NCI-H1436 treated with DMSO at 0.1 percent for 48 hours (cell line): Measurements from ENCODE around the gene TNNT3.
"Not testable (repeated sequence)": the region's sequence is repeated elsewhere in the genome, so short reads cannot be mapped to it uniquely, and the experiment has no call there.

Experiments used
- DNase-seq: peaks from one replicate; lab custom pipeline; 2025; lab: John Stamatoyannopoulos, UW

The TNNT3 gene

DNA sequence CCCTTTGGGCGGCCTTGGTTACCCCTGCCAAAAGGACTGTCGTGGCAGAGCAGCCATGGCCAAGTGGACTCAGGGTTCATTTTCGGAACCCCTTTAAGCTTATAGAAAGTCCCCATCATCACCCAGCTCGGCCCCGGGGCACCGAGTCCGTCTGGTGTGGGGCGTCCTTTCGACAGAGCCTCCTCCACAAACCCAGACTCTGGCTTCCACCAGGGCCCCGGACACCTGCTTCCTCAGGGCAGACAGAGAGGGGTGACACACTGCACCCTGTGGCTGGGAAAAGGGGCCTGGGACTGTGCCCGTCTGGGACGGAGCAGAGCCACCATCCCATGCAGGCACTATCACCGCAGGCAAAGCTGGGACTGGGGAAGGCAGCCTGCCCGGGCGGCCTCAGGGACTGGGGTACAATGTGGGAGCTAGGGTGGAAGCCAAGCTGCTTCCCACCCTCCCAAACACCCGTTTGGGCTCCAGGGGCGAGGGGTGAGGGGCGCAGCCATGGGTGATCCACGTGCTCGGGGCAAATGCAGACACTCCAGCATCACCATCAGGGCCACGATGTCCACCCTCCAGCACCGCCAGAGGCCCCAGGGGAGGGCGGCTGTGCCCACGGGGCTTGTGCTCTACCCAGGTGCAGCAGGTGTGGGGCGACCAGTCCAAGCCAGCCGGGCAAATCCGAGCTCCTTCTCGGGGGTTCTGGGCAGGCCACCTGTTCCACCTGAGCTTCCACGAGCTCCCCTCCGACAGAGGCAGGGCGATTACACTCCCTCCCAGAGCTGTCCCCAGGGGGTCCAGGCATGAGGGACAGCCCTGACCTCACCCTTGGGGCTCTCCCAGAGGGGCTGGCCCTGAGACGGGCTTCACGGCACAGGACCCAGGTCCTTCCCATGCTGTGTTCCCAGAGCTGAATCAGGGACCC lies 15.9 kb downstream of the TNNT3 start:
- DNase-seq, result no peak

GRCh38 chr11:1936072-1936780 lies 16.7 kb downstream of the TNNT3 start:
- no peak for DNase-seq

DNA sequence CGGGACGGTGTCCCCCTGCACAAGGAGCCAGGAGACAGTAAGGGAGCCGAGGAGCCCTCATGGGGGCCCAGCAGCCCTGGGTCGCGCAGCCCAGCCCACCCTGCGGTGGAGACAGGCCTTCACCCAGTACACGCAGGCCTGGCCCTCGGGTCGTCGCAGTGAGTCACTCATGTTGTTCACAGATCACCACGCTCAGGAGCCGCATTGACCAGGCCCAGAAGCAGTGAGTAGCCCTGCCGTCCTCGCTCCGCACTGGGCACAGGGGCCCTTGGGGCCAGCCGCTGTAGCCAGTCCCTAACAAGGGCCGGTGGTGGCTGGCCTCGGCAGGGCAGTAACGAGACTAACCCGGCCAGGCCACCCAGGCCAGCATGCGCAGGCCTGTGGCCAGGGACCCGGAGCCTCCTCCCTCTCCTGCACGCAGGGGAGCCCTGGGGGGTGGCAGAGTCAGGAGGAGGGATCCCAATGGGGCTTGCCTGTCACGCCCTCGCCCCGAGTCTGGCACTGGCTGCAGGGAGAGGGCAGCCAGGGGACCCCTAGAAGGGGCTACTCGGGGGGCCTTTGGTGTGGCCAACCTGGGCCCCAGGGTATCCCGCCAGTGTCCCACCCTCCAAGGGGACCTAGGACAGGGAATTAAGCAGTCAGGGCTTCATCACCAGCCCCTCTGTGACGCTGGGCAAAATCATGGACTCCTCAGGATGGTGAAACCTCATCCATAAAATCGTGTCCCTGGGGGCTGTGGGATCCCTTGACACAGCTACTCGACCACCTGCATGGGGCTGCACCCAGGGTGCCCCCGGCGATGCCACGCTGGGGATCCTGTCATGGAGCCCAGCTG lies 17.5 kb downstream of the TNNT3 start:
- no peak for DNase-seq

DNA sequence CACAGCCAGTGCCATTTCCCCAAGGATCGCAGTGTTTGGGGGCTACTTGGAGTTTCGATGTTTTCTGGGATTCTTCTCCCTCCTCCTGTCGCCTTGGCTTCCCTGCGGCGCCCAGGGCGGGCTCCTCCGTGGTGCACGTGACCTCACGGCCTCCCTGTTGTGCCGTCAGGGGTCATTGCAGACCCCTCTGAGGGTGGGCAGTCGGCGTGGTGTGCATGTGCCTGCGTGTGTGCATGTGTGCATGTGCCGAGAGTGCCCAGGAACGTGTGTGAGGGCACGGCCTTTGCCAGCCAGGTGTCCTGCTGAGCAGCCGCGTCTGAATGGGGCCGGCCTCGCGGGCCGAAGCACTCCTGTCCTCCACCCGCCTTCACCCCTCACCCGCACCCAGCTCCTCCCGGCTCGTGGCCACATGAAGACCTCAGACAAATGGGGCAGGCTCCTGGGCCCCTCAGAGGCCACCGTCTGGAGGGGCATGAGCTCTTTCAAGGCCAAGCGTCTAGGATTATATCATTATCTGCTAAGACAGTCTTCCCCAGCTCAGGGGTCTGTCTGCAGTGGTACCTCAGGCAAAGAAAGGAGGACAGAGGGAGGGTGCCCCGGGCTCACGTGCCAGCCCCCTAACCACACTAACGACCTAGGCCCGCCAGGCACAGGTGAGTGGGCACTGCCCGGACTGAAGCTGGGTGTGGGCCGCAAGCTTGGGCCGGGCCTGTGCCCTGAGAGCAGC lies 18.3 kb downstream of the TNNT3 start:
- no peak for DNase-seq

- DNase-seq, result no peak
Observed at GRCh38 chr11:1938343-1939005, 19.0 kb downstream of the TNNT3 start.

DNA sequence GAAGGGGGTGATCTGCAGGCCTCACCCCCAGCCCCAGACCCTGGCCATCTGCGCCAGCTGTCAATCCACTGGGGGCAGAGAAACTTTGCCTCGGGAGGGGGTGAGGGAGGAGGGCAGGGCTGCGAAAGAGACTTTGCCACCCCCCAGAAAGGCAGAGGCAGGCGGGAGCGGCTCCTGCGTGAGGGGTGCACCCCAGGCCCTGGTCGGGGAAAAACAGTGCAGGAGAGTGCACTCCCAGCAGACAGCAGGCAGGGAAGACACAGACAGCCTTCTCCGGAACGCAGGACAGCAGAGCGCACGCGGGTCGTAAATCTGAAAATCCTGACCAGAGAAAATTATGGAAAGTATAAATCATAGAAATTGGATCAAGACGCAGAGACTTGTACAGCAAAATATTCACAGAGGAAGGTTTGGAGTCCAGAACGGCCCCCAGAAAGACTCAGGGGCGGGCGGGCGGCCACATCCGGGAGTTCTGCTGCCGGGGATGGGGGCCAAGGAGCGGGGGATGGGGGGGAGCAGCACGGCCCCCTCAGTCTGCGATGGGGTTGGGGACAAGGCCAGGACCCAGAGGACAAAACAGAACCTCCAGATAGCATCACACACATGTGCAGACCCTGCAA lies 19.6 kb downstream of the TNNT3 start:
- no peak for DNase-seq

DNA sequence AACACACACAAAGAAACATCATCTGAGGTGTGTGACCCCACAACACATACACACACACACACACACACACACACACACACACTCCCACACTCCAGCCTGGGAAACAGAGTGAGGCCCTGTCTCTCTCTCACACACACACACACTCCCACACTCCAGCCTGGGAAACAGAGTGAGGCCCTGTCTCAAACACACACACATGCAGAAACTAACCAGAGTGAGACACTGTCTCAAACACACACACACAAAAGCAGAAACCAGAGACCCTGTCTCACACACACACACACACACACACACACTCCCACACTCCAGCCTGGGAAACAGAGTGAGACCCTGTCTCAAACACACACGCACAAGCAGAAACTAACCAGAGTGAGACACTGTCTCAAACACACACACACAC lies 20.3 kb downstream of the TNNT3 start:
- DNase-seq, result not testable (repeated sequence)

- no peak for DNase-seq
Observed at GRCh38 chr11:1942558-1943260, 23.2 kb downstream of the TNNT3 start.

- DNase-seq, result no peak
Observed at GRCh38 chr11:1943576-1943975, 24.1 kb downstream of the TNNT3 start.

DNA sequence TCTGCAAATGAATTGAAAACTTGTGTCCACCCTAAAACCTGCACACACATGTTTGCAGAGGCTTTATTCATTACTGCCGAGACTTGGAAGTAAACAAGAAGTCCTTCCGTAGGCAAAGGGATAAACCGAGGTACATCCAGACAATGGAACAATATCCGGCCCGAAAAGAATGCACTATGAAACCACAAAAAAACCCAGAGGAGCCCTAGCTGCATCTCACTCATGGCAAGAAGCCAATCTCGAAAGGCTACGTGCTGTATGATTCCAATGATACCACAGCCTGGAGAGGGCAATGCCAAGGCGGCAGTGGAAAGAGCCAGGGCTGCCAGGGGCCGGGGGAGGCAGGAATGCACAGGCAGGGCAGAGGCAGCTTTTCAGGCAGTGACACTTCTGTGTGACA lies 24.5 kb downstream of the TNNT3 start:
- DNase-seq, result no peak

DNA sequence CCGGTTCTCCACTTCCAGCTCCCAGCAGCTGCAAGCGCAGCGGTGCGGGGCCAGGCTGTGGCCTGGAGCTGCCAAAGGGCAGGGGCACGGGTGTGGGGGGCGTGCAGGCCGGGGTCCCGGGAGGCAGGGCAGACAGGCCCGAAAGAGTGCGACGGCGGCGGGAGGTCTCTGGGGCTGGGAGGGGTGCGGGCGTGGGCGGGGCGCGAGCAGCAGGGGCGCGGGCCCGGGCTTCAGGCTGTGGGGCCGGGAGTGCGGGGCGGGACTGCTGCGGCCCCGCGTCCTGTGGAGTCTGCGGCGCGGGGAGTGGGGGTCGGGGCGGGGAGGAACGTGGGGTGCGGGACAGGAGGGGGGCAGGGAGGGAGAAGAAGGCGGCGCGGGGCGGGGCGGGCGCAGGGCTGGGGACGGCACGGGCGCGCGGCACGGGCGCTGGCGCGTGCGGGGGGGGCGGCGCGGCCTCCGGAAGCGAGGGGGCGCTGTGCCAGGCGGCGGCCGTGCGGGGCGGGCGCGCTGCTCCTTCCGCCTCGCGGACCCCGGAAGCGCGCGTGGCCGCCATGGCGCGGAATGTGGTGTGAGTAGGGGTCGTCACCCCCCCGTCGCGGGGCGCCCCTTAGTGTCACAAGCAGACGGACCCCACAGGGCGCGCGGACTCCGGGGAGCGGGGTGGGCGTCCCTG lies 27.4 kb downstream of the TNNT3 start, which contains the start of gene MRPL23:
Gene MRPL23 (plus strand): TSS at position 521 of the 673 bp plus-strand sequence. CDS start 31 bp downstream, at position 552.
- DNase-seq, result no peak

DNA sequence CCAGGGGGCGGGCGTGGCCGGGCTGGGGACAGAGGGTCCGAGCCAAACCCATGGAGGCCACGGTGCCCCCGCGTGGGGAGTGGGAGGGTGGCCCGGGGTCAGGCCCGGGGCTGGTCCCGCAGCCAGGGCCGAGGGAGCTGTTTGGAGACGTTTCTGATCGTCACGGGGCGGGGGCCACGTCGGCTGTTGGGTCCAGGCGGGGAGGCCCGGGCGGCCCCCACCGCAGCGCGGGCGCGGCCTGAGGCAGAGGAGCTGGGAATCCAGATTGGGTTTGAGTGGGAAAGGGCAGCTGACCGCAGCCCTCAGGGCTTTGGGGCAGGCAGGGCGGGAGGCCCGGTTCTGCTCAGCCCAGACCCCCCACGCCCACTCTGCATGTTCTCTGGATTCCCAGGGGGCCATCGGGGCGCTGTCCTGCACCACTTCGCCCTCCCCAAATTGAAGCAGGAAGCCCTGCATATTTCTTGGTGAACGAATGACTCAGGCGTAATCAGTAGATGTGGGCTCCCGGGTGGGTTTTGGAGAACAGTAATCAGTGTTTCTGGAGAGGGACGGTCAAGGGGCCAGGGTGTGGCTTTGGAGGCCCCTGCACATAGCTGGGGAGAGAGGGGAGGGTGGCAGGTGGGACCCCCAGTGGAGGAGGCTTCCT lies 28.2 kb downstream of the TNNT3 start:
- no peak for DNase-seq

GRCh38 chr11:1948389-1948788 lies 28.9 kb downstream of the TNNT3 start:
- no peak for DNase-seq

DNA sequence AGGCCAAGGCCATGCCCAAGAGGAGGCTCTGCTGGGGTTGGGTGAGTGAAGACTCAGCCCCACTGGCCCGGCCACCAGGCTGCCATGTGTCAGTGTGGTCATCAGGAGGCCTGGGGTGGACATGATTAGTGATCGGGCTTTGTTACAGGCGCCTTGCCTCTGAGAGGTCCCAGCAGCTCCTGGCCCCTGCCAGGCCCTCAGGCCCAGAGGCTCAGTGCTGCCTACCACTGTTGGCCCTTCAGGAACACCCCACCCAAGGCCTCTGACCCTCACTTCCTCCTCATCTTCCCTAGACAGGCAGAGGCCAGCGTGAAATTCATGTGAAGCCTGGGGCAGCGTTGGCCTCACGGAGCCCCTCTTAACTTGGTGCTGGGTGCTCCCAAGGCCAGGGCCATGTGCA lies 29.8 kb downstream of the TNNT3 start:
- DNase-seq, result no peak

DNA sequence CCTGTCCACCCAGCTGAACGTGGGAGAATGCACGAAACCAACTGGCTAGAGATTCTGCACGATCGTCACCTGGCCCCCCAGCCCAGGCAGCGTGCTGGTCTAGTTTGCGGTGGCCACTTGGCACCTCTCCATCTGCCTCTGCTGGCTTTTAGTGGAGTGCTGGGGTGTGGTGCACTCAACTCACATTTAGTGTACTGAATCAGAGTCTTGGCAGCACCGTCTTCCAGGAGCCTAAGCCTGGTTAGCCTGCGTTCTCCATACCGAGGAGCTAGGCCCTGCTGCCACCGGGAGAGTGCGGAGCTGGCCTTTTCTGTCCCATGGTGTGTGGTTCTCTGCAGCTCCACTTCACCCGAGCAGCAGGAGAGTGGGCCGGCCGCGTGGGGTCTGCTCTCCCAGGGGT lies 30.4 kb downstream of the TNNT3 start:
- DNase-seq, result no peak

DNA sequence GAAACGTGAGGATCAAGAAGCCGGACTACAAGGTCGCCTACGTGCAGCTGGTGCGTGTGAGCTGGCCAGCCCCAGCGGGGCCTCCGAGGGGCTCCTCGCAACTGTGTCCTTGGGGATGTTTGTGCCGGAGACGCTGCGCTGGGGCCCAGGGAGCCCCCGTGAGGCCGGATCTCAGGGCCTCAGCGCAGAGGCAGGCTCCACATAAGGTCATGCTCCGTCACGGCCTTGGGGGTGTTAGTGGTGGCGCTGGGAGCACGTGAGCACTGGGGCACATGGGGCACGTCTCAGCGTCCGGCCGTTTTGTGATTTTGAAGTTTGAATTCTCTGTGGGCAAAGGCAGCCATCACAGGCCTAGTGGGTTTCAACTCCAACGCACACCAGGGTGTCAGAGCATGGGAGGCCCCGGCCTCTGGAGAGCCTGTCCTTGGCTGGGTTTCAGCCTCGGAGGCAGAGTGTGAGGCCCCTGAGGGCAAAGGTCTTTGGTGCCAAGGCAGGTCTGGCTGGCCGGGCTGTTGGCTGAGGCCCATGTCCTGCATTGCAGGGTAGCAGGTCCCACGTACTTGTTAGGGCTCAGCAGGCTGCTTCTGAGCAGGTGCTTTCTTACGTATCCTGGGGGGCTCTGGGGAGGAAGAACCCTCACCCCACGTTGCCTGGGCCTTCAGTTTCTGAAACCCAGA lies 33.4 kb downstream of the TNNT3 start:
- no peak for DNase-seq

GRCh38 chr11:1953489-1954266 lies 34.2 kb downstream of the TNNT3 start:
- DNase-seq, result no peak
